GM21528 (cell line): ENCODE results near the gene SLC25A14.
"Not testable (repeated sequence)": the region's sequence is repeated elsewhere in the genome, so short reads cannot be mapped to it uniquely, and the experiment has no call there.

Experiments used
- ATAC-seq: cut with Tn5 transposase; IDR thresholded peaks from one replicate; pipeline ENCODE4 v1.9.1; 2021; ENCODE audit warnings: mild to moderate bottlenecking, moderate library complexity; ENCODE audit not compliant: unreplicated experiment, low FRiP score

SLC25A14 gene, protein sequence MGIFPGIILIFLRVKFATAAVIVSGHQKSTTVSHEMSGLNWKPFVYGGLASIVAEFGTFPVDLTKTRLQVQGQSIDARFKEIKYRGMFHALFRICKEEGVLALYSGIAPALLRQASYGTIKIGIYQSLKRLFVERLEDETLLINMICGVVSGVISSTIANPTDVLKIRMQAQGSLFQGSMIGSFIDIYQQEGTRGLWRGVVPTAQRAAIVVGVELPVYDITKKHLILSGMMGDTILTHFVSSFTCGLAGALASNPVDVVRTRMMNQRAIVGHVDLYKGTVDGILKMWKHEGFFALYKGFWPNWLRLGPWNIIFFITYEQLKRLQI

DNA sequence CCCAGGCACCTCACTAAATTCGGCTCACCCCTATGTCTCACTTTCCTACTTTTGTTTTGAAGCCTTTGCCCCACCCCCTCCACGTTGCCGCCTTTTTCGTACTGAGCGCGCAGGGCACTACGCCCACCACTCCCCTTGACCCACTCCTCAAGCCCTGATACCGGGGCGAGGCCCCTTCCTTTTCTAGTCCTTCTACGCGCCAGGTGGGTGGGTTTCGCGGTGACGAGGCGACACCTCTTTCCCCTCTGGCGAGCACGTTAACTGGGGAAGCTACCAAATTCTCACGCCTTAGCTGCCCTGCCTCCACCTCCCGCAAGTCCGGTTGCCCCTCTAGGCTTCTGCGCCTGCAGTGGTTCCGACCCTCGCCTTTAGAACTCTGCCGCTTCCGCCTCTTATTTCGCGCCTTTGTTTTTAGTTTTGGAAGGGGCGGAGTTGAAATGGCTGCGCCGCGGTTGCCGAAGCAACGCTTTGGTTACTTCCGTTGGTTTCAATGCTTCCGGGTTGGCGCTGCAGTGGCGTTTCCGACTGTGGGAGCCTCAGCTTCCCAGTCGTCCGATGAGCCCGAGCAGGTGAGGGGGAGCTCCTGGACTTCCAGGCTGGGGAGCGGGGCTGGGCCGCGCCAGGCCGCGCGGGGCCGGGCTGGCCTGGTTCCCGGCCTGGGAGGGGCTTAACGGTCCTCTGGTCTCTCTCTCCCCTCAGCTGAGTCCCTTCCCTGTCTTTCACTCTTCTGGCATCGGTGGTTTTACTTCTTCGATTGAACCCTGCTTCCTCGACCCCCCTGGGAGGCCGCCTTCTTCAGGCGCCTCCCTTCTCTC lies at the start of gene SLC25A14:
TSS of gene SLC25A14 (plus strand) at position 512 of the 815 bp plus-strand sequence. CDS start 360 bp downstream, outside the sequence.
- peak; percentile 96 for ATAC-seq

GRCh38 chrX:130295519-130296296 lies 44.0 kb upstream of the SLC25A14 start:
- ATAC-seq, result no peak

GRCh38 chrX:130296297-130296678 lies 43.4 kb upstream of the SLC25A14 start:
- ATAC-seq, result no peak

GRCh38 chrX:130296743-130297142 lies 43.0 kb upstream of the SLC25A14 start:
- ATAC-seq, result no peak

GRCh38 chrX:130299279-130300009 lies 40.3 kb upstream of the SLC25A14 start:
- ATAC-seq, result no peak

DNA sequence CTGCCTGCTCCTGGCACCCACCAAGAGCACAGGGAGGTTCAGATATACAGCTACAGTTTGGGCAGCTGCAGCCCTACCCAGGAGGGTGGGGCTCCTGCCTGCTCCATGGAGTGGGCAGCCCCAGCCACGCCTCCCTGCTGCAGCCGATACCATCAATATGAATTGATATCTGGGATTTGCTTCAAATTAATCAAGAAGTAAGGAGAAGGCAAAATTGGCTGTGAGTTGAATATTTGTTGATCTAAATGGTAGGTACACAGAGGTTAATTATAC lies 39.8 kb upstream of the SLC25A14 start:
- ATAC-seq, result no peak

DNA sequence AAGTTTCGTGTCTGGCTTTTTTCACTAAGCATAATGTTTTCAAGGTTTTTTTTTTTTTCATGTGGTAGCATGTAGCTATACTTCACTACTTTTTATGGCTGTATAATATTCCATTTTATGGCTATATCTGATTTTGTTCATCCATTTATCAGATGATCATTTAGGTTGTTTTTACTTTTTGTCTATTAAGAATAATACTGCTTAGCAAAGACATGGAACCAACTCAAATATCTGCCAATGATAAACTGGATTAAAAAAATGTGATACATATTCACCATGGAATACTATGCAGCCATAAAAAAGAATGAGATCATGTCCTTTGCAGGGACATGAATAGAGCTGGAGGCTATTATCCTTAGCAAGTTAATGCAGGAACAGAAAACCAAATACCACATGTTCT lies 38.3 kb upstream of the SLC25A14 start:
- no peak for ATAC-seq

DNA sequence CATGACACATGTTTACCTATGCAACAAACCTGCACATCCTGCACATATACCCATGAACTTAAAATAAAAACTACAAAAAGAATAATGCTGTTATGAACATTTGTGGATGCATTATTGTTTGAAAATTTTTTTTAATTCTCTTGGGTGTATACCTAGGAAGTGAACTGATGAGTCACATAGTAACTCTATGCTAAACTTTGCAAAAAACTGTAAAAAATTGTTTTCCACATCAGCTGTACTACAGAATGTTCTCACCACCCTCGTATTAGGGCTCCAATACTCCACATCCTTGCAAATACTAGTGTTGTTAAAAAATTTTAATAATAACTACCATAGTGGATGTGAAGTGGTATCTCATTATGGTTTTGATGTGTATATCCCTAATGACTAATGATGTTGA lies 37.7 kb upstream of the SLC25A14 start:
- no peak for ATAC-seq

GRCh38 chrX:130304587-130305368 lies 34.9 kb upstream of the SLC25A14 start:
- no peak for ATAC-seq

DNA sequence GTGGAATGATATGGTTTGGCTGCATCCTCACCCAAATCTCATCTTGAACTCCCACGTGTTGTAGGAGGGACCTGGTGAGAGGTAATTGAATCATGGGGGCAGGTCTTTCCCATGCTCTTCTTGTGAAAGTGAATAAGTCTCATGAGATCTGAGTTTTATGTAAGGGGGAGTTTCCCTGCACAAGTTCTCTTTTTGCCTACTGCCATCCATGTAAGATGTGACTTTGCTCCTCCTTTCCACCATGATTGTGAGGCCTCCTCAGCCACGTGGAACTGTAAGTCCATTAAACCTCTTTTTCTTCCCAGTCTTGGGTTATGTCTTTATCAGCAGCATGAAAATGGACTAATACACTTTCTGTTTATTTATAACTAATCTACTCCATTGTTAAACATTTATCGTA lies 19.8 kb upstream of the SLC25A14 start:
- not testable (repeated sequence) for ATAC-seq

- ATAC-seq, result no peak
Observed at GRCh38 chrX:130321550-130321949, 18.2 kb upstream of the SLC25A14 start.

DNA sequence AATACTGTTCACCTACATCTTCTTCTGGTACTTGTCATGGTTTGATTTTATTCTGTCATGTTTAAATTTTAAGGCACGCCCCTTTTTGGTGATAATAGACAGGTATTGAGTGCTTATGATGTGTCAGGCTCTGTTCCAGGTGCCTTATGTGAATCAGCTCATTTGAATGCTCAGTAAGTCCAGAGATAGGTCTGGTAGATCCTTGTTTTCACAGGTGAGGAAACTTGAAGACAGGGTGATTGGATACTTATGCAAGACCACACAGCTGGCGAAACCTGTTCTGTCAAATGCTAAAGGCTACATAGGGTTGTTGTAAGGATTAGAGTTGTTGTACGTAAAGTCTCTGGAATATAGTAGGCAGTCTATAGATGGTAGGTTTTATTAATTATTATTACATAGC lies 9.6 kb upstream of the SLC25A14 start:
- ATAC-seq, result no peak

DNA sequence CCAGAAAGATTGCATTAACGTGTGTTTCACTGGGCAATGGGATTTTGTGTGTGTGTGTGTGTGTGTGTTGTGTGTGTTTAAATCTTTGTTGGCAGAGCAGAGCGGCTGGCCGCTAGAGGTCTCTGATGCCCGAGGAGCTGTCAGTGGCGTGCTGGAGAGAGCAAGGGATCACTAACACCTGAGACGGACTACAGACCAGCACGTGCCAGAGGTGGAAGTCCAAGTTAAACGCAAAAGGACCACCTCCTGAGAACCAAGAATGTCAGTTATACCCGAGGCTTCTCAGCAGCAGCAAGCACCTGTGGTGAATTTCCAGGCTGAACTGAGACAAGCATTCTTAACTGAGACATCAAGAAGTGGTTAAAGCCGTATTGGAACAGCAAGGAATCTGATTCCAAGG lies 9.0 kb upstream of the SLC25A14 start:
- ATAC-seq, result peak; percentile 79

GRCh38 chrX:130336531-130336930 lies 3.2 kb upstream of the SLC25A14 start:
- ATAC-seq, result no peak

GRCh38 chrX:130338869-130339268 lies 850 bp upstream of the SLC25A14 start:
- not testable (repeated sequence) for ATAC-seq

DNA sequence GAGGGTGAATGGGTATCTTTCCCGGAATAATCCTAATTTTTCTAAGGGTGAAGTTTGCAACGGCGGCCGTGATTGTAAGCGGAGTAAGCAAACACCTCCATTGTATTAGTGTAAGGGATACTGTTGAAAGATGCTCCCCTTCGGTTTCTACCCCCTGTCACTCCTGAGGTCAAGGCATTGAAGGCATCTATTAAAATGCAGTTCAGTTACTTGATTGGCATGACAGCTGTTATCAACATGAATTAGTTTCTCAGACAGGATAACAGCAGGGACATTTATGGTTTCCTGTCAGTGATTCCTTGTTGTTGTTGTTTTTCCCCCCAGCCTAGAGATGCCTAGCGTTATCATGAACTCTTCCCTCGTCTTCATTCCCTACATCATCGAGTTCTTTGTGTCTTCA lies 552 bp downstream of the SLC25A14 start:
- ATAC-seq, result no peak

GRCh38 chrX:130343411-130343810 lies 3.7 kb downstream of the SLC25A14 start:
- no peak for ATAC-seq

- no peak for ATAC-seq
Observed at GRCh38 chrX:130347321-130347720, 7.6 kb downstream of the SLC25A14 start.

DNA sequence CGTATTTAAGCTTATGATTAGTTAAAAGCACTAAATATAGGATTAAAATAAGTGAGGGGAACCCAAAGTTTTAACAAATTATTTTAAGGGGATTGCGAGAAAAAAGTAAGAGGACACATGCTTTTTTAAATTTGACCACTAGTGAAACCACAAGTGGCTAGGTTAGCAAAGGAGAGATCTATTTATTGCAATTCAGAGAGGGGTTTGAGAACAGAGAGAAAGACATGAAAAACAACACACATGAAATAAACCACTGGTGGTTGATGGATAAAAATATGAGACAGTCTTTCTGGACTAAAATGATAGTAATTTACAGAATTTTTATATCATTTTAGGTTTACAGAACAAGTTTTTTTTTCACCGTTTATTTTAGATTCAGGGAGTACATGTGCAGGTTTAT lies 11.8 kb downstream of the SLC25A14 start:
- no peak for ATAC-seq

- not testable (repeated sequence) for ATAC-seq
Observed at GRCh38 chrX:130352050-130352449, 12.3 kb downstream of the SLC25A14 start.
